Glutamatergic neuron (in vitro differentiated cells): Measurements from ENCODE around the gene TRIM8. TPM values are rescaled to one million over a fixed set of nuclear protein-coding genes. Genes with fewer than 3 reads are reported as not detected.
A peak's percentile ranks its signal among the peaks of the same experiment; 100 is the strongest.
"Not testable (repeated sequence)": the region's sequence is repeated elsewhere in the genome, so short reads cannot be mapped to it uniquely, and the experiment has no call there.

ENCODE experiments used
- DNase-seq: peaks from one replicate; pipeline ENCODE4 v3.0.0; 2022
- H3K27ac Mint-ChIP-seq: one replicate; pipeline ENCODE4 v1.8.0; 2020; ENCODE audit warnings: mild to moderate bottlenecking, mixed read lengths, inconsistent platforms; ENCODE audit not compliant: unreplicated experiment
- H3K27me3 Mint-ChIP-seq: one replicate; pipeline ENCODE4 v1.8.0; 2020; ENCODE audit warnings: mild to moderate bottlenecking, moderate library complexity, mixed read lengths, inconsistent platforms; ENCODE audit not compliant: unreplicated experiment
- H3K36me3 Mint-ChIP-seq: one replicate; pipeline ENCODE4 v1.8.0; 2020; ENCODE audit warnings: mild to moderate bottlenecking, mixed read lengths, inconsistent platforms; ENCODE audit not compliant: unreplicated experiment
- H3K4me1 Mint-ChIP-seq: one replicate; pipeline ENCODE4 v1.8.0; 2020; ENCODE audit warnings: mild to moderate bottlenecking, low read depth, mixed read lengths, inconsistent platforms; ENCODE audit not compliant: unreplicated experiment
- H3K4me3 Mint-ChIP-seq: one replicate; pipeline ENCODE4 v1.8.0; 2020; ENCODE audit warnings: mild to moderate bottlenecking, mixed read lengths, inconsistent platforms; ENCODE audit not compliant: unreplicated experiment
- H3K9me3 Mint-ChIP-seq: one replicate; pipeline ENCODE4 v1.8.0; 2020; ENCODE audit warnings: mild to moderate bottlenecking, moderate library complexity, mixed read lengths, inconsistent platforms; ENCODE audit not compliant: unreplicated experiment
- total RNA-seq: library from RNA; stranded (reverse); fragmentation: NEBNext Ultra II Directional; extraction: Animal tissue kit (Norgen Biotek cat#: 25700); gene quantifications from one replicate; pipeline ENCODE4 v1.2.1, GENCODE V29; 2021; ENCODE audit not compliant: unreplicated experiment
- TF ChIP-seq, protein P1 (sequence below): fragments of 200-600 bp; sonication (generic); IDR thresholded peaks from one replicate; pipeline ENCODE4 v1.5.0; 2021; ENCODE audit not compliant: partially characterized antibody, unreplicated experiment

The TRIM8 gene
- total RNA-seq, 1 donor from 2014 or later: 74.8 TPM

- Mint-ChIP-seq H3K27me3 (peaks cover 5% of the 10 kb centered on the region), H3K27ac (peak overlapping the region; percentile 92), H3K9me3 (peaks cover 7% of the 10 kb centered on the region), H3K36me3 (no peaks in the 10 kb centered on the region), H3K4me1 (peaks cover 9% of the 10 kb centered on the region), H3K4me3 (no peak overlapping the region)
- TF ChIP-seq, protein P1, sequence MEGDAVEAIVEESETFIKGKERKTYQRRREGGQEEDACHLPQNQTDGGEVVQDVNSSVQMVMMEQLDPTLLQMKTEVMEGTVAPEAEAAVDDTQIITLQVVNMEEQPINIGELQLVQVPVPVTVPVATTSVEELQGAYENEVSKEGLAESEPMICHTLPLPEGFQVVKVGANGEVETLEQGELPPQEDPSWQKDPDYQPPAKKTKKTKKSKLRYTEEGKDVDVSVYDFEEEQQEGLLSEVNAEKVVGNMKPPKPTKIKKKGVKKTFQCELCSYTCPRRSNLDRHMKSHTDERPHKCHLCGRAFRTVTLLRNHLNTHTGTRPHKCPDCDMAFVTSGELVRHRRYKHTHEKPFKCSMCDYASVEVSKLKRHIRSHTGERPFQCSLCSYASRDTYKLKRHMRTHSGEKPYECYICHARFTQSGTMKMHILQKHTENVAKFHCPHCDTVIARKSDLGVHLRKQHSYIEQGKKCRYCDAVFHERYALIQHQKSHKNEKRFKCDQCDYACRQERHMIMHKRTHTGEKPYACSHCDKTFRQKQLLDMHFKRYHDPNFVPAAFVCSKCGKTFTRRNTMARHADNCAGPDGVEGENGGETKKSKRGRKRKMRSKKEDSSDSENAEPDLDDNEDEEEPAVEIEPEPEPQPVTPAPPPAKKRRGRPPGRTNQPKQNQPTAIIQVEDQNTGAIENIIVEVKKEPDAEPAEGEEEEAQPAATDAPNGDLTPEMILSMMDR: no peak
- DNase-seq: peak; percentile 69
Observed at GRCh38 chr10:102660888-102661657, 16.8 kb downstream of the TRIM8 start.

- Mint-ChIP-seq H3K9me3 (peaks cover 7% of the 10 kb centered on the region), H3K36me3 (no peaks in the 10 kb centered on the region), H3K4me3 (no peak overlapping the region), H3K27me3 (peaks cover 5% of the 10 kb centered on the region), H3K27ac (peak overlapping the region; percentile 84), H3K4me1 (peaks cover 13% of the 10 kb centered on the region)
- no peak for DNase-seq
- TF ChIP-seq, protein P1: no peak
Observed at GRCh38 chr10:102661658-102662028, 17.4 kb downstream of the TRIM8 start.

GRCh38 chr10:102665904-102666509 is 21.7 kb downstream of the TRIM8 start:
- Mint-ChIP-seq H3K27ac (peak overlapping the region; percentile 6), H3K4me3 (no peak overlapping the region), H3K4me1 (peaks cover 29% of the 10 kb centered on the region), H3K27me3 (peaks cover 5% of the 10 kb centered on the region), H3K9me3 (peaks cover 6% of the 10 kb centered on the region), H3K36me3 (no peaks in the 10 kb centered on the region)
- TF ChIP-seq, protein P1: no peak
- DNase-seq: no peak

- not testable (repeated sequence) for H3K4me3 Mint-ChIP-seq, DNase-seq, H3K9me3 Mint-ChIP-seq, H3K27ac Mint-ChIP-seq, H3K36me3 Mint-ChIP-seq, H3K27me3 Mint-ChIP-seq
- H3K4me1 Mint-ChIP-seq: peaks cover 30% of the 10 kb centered on the region
Observed at GRCh38 chr10:102667411-102667810, 23.1 kb downstream of the TRIM8 start.

DNA sequence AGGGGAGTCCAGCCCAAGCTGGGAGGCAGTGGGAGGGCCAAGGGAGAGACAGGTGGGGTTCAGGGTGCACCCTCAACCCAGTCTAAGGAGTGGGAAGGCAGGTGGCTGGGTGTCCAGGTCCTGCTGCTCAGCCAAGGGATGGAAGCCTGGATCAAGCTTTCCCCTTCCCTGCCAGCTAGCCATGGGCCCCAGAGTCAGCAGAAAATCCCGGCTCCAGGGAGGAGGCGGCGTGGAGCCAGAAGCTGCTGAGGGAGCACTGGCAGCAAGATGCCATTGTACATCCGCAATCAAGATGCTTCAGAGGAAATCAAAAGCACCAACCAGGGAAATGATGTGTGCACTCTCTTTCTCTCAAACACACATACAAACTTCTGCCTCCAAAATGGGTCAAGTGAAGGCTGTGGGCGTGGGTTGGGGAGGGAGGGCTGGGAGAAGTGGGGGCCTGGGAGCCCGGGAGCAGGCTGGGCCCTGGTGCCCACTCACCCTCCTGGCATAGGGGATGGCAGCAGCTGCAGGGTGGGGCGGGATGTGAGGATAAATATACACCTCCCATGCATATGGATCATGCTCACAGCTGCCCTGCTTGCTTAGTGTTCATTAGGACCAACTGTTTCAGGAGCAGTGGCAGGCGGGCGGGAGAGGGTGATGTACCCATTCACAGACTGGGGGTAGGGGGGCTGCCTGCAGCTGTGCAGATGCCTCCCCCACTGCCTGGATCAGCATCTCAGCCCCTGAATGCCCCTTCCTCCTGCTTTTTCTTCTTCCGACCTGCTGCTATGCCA is 24.2 kb downstream of the TRIM8 start:
- Mint-ChIP-seq H3K4me1 (peaks cover 39% of the 10 kb centered on the region), H3K36me3 (no peaks in the 10 kb centered on the region), H3K27ac (no peak overlapping the region), H3K27me3 (peaks cover 5% of the 10 kb centered on the region), H3K9me3 (peaks cover 4% of the 10 kb centered on the region), H3K4me3 (no peak overlapping the region)
- DNase-seq: no peak
- TF ChIP-seq, protein P1: no peak
